ENCODE results near the gene LRRC66.

LRRC66 gene

DNA sequence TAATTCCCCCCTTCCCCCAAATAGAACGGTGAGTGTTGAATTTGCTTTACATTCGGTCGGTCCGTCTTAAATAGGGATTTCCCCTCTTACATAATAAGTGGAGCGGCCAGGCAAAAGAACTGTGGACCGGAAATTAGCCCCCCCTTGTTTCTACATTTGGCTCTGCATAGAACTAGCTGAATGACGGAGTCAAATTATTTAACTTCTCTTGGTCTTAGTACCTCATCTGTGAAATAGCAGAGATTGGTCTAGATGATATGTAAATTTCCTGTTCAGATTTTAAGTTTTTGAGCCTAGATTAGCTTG, 32.3 kb upstream of the LRRC66 start:
- DNase-seq = peak; percentile 14
- no peaks in the 10 kb centered on the region for H3K79me1 ChIP-seq (ENCODE audit: low read length)
- no peaks in the 10 kb centered on the region for H3K4me1 ChIP-seq (ENCODE audit: control insufficient read depth, low read depth, low read length)
- H2BK120ac ChIP-seq (ENCODE audit: low read depth, low read length) = no peak overlapping the region
- no peak overlapping the region for H2AK5ac ChIP-seq (ENCODE audit: low read length)
- H2BK15ac ChIP-seq (replicated peaks; ENCODE audit: low read depth) = no peak overlapping the region
- peak overlapping the region; percentile 45 for H3K56ac ChIP-seq (ENCODE audit: low read length)
- no peak overlapping the region for H3K23ac ChIP-seq (ENCODE audit: low read length)
- H3K4me3 ChIP-seq (ENCODE audit: low read length) = no peak overlapping the region
- H2BK5ac ChIP-seq (ENCODE audit: low read length) = no peak overlapping the region
- no CpG with 5 or more reads among the region's 7 CpGs for WGBS (ENCODE audit: extremely low coverage, insufficient coverage, low lambda C conversion rate)
- H3K79me2 ChIP-seq (ENCODE audit: control insufficient read depth, insufficient read depth, low read length) = no peaks in the 10 kb centered on the region
- peak overlapping the region; percentile 45 for H3K9ac ChIP-seq (ENCODE audit: low read length)
- H4K5ac ChIP-seq (ENCODE audit: low read length) = no peak overlapping the region
- no peak overlapping the region for H4K8ac ChIP-seq (ENCODE audit: low read depth, low read length)
- peak overlapping the region; percentile 32 for H3K4me2 ChIP-seq (ENCODE audit: low read length)
- no peak overlapping the region for H3K27ac ChIP-seq (ENCODE audit: low read depth, low read length)
- peak overlapping the region; percentile 54 for H3K18ac ChIP-seq (ENCODE audit: low read length)
- H3K36me3 ChIP-seq (ENCODE audit: control insufficient read depth, insufficient read depth, low read length) = no peaks in the 10 kb centered on the region
- H3K4ac ChIP-seq (ENCODE audit: low read depth, low read length) = no peak overlapping the region
- H3K27me3 ChIP-seq (ENCODE audit: insufficient read depth, low read length, poor library complexity) = peaks cover 3% of the 10 kb centered on the region

GRCh38 chr4:52051615-52052474, 31.7 kb upstream of the LRRC66 start:
- Histone ChIP-seq H3K18ac (ENCODE audit: low read length) (peak overlapping the region; percentile 71), H2BK15ac (replicated peaks; ENCODE audit: low read depth) (no peak overlapping the region), H2BK120ac (ENCODE audit: low read depth, low read length) (no peak overlapping the region), H4K8ac (ENCODE audit: low read depth, low read length) (no peak overlapping the region), H3K79me2 (ENCODE audit: control insufficient read depth, insufficient read depth, low read length) (no peaks in the 10 kb centered on the region), H3K23ac (ENCODE audit: low read length) (no peak overlapping the region), H3K36me3 (ENCODE audit: control insufficient read depth, insufficient read depth, low read length) (no peaks in the 10 kb centered on the region), H3K4me1 (ENCODE audit: control insufficient read depth, low read depth, low read length) (no peaks in the 10 kb centered on the region), H3K27me3 (ENCODE audit: insufficient read depth, low read length, poor library complexity) (peaks cover 3% of the 10 kb centered on the region), H3K4ac (ENCODE audit: low read depth, low read length) (peak overlapping the region; percentile 48), H4K5ac (ENCODE audit: low read length) (no peak overlapping the region), H3K56ac (ENCODE audit: low read length) (peak overlapping the region; percentile 45), H3K27ac (ENCODE audit: low read depth, low read length) (no peak overlapping the region), H3K9ac (ENCODE audit: low read length) (peak overlapping the region; percentile 46), H2AK5ac (ENCODE audit: low read length) (no peak overlapping the region), H2BK5ac (ENCODE audit: low read length) (no peak overlapping the region), H3K79me1 (ENCODE audit: low read length) (no peaks in the 10 kb centered on the region), H3K4me2 (ENCODE audit: low read length) (peak overlapping the region; percentile 47), H3K4me3 (ENCODE audit: low read length) (peak overlapping the region; percentile 9)
- DNase-seq = peak; percentile 97
- no CpG with 5 or more reads among the region's 46 CpGs for WGBS (ENCODE audit: extremely low coverage, insufficient coverage, low lambda C conversion rate)

DNA sequence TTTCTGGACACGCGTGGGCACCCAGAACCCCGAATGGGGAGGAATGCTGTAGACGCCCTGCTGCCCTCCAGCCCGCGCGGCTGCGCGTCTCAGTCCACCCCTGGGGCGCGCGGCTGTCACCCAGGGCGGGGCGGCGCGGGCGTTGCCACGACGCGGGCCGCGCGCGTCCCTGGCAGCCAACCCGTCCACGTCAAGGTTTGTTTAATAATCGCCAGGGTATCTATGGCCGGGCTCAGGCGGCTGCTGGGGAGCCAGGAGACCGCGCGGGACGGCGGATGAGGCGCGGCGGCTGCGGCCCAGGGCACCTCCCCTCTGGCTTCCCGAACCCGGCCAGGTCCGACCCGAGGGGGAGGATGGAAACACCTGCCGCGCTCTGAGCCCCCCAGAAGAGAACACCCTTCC, 31.1 kb upstream of the LRRC66 start, which contains the start of gene SPATA18:
TSS of gene SPATA18 (plus strand) at position 92 of the 402 bp plus-strand sequence. CDS start 401 bp downstream, outside the sequence.
- peaks cover 3% of the 10 kb centered on the region for H3K27me3 ChIP-seq (ENCODE audit: insufficient read depth, low read length, poor library complexity)
- no peaks in the 10 kb centered on the region for H3K79me1 ChIP-seq (ENCODE audit: low read length)
- H2BK15ac ChIP-seq (replicated peaks; ENCODE audit: low read depth) = peak within 1 kb of the TSS; percentile 41
- no peak within 1 kb of the TSS for H3K27ac ChIP-seq (ENCODE audit: low read depth, low read length)
- H4K8ac ChIP-seq (ENCODE audit: low read depth, low read length) = no peak within 1 kb of the TSS
- no peaks in the 10 kb centered on the region for H3K36me3 ChIP-seq (ENCODE audit: control insufficient read depth, insufficient read depth, low read length)
- DNase-seq = no peak
- peak within 1 kb of the TSS; percentile 45 for H3K56ac ChIP-seq (ENCODE audit: low read length)
- H3K23ac ChIP-seq (ENCODE audit: low read length) = no peak within 1 kb of the TSS
- H3K18ac ChIP-seq (ENCODE audit: low read length) = peak within 1 kb of the TSS; percentile 71
- WGBS (ENCODE audit: extremely low coverage, insufficient coverage, low lambda C conversion rate) = no CpG with 5 or more reads among the region's 44 CpGs
- no peaks in the 10 kb centered on the region for H3K79me2 ChIP-seq (ENCODE audit: control insufficient read depth, insufficient read depth, low read length)
- no peaks in the 10 kb centered on the region for H3K4me1 ChIP-seq (ENCODE audit: control insufficient read depth, low read depth, low read length)
- H2AK5ac ChIP-seq (ENCODE audit: low read length) = no peak within 1 kb of the TSS
- H3K4me3 ChIP-seq (ENCODE audit: low read length) = peak within 1 kb of the TSS; percentile 9
- H3K4me2 ChIP-seq (ENCODE audit: low read length) = peak within 1 kb of the TSS; percentile 47
- peak within 1 kb of the TSS; percentile 46 for H3K9ac ChIP-seq (ENCODE audit: low read length)
- H2BK5ac ChIP-seq (ENCODE audit: low read length) = no peak within 1 kb of the TSS
- H3K4ac ChIP-seq (ENCODE audit: low read depth, low read length) = peak within 1 kb of the TSS; percentile 48
- H2BK120ac ChIP-seq (ENCODE audit: low read depth, low read length) = no peak within 1 kb of the TSS
- no peak within 1 kb of the TSS for H4K5ac ChIP-seq (ENCODE audit: low read length)

DNA sequence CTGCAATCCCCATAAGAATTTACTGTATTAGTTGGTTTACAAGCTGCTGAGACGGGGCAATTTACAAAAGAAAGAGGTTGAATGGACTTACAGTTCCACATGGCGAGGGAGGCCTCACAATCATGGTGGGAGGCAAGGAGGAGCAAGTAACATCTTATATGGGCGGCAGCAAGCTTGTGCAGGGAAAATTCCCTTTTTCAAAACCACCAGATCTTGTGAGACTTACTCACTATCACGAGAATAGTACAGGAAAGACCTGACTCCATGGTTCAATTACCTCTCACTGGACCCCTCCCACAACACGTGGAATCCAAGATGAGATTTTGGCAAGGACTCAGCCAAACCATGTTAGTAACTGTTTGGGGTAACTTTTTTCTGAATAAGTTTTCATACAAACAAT, 29.1 kb upstream of the LRRC66 start:
- Histone ChIP-seq H3K23ac (ENCODE audit: low read length) (no peak overlapping the region), H2BK15ac (replicated peaks; ENCODE audit: low read depth) (peak overlapping the region; percentile 19), H3K4me2 (ENCODE audit: low read length) (no peak overlapping the region), H3K56ac (ENCODE audit: low read length) (no peak overlapping the region), H3K9ac (ENCODE audit: low read length) (no peak overlapping the region), H4K5ac (ENCODE audit: low read length) (no peak overlapping the region), H3K27ac (ENCODE audit: low read depth, low read length) (no peak overlapping the region), H3K4me3 (ENCODE audit: low read length) (no peak overlapping the region), H2AK5ac (ENCODE audit: low read length) (no peak overlapping the region), H2BK5ac (ENCODE audit: low read length) (no peak overlapping the region), H3K4me1 (ENCODE audit: control insufficient read depth, low read depth, low read length) (no peaks in the 10 kb centered on the region), H2BK120ac (ENCODE audit: low read depth, low read length) (no peak overlapping the region), H3K36me3 (ENCODE audit: control insufficient read depth, insufficient read depth, low read length) (no peaks in the 10 kb centered on the region), H4K8ac (ENCODE audit: low read depth, low read length) (no peak overlapping the region), H3K79me2 (ENCODE audit: control insufficient read depth, insufficient read depth, low read length) (no peaks in the 10 kb centered on the region), H3K4ac (ENCODE audit: low read depth, low read length) (no peak overlapping the region), H3K27me3 (ENCODE audit: insufficient read depth, low read length, poor library complexity) (peaks cover 3% of the 10 kb centered on the region), H3K18ac (ENCODE audit: low read length) (no peak overlapping the region), H3K79me1 (ENCODE audit: low read length) (no peaks in the 10 kb centered on the region)
- WGBS (ENCODE audit: extremely low coverage, insufficient coverage, low lambda C conversion rate) = no CpG with 5 or more reads among the region's 5 CpGs
- DNase-seq = no peak

DNA sequence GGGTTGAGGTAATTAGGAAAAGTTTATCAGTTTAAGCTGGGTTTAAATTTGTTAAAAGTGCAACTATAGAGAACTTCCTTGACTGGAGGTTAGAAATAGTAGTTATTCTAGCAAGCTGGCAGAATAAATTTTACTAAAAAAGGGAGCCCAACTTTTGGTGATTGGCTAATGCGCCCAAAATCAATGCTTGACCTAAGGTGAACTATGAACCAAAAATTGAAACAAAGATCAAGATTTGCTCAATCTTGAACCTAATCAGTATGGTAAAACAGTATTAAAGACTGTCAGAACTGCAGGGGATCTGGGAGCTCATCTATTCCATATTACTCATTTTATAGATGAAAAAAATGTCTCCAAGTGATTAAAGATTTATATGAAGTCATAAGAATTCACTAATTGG, 24.9 kb upstream of the LRRC66 start:
- no CpG with 5 or more reads among the region's 1 CpG for WGBS (ENCODE audit: extremely low coverage, insufficient coverage, low lambda C conversion rate)
- Histone ChIP-seq H3K9ac (ENCODE audit: low read length) (no peak overlapping the region), H3K79me2 (ENCODE audit: control insufficient read depth, insufficient read depth, low read length) (no peaks in the 10 kb centered on the region)

More for the DNA sequence above, 24.9 kb upstream of the LRRC66 start:
- Histone ChIP-seq H3K4me2 (ENCODE audit: low read length) (no peak overlapping the region), H3K27ac (ENCODE audit: low read depth, low read length) (no peak overlapping the region), H3K36me3 (ENCODE audit: control insufficient read depth, insufficient read depth, low read length) (no peaks in the 10 kb centered on the region), H3K18ac (ENCODE audit: low read length) (no peak overlapping the region), H3K23ac (ENCODE audit: low read length) (no peak overlapping the region), H2BK5ac (ENCODE audit: low read length) (no peak overlapping the region), H3K56ac (ENCODE audit: low read length) (no peak overlapping the region), H4K8ac (ENCODE audit: low read depth, low read length) (no peak overlapping the region), H2BK15ac (replicated peaks; ENCODE audit: low read depth) (no peak overlapping the region), H4K5ac (ENCODE audit: low read length) (no peak overlapping the region), H2BK120ac (ENCODE audit: low read depth, low read length) (no peak overlapping the region), H3K27me3 (ENCODE audit: insufficient read depth, low read length, poor library complexity) (no peaks in the 10 kb centered on the region), H3K79me1 (ENCODE audit: low read length) (no peaks in the 10 kb centered on the region), H3K4me1 (ENCODE audit: control insufficient read depth, low read depth, low read length) (no peaks in the 10 kb centered on the region), H3K4me3 (ENCODE audit: low read length) (no peak overlapping the region), H3K4ac (ENCODE audit: low read depth, low read length) (no peak overlapping the region), H2AK5ac (ENCODE audit: low read length) (no peak overlapping the region)
- no peak for DNase-seq

All from mesendoderm (in vitro differentiated cells).